HG03439 (cell line): ENCODE data around the gene MCM8.
"Not testable (repeated sequence)": the region's sequence is repeated elsewhere in the genome, so short reads cannot be mapped to it uniquely, and the experiment has no call there.

Experiments
- ATAC-seq: cut with Tn5 transposase; IDR thresholded peaks from one replicate; pipeline ENCODE4 v1.9.1; 2021; ENCODE audit warnings: mild to moderate bottlenecking, moderate library complexity; ENCODE audit not compliant: unreplicated experiment

Gene MCM8

GRCh38 chr20:5999783-6000182, 49.3 kb downstream of the MCM8 start:
- ATAC-seq: no peak

DNA sequence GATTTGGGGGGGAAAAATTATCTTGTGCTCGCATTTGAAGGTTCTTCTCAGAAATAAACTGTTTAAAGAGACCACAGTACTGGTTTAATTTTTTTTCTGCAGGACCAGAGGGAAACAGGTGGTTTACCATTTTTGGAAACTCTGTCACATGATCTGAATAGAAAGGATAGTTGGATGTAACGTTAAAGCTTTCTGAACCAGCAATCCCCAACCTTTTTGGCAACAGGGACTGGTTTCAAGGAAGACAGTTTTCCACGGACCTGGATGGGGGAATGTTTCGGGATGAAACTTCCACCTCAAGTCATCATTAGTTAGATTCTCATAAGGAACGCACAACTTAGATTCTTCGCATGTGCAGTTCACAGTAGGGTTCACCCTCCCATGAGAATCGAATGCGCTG, 50.4 kb downstream of the MCM8 start:
- no peak for ATAC-seq

DNA sequence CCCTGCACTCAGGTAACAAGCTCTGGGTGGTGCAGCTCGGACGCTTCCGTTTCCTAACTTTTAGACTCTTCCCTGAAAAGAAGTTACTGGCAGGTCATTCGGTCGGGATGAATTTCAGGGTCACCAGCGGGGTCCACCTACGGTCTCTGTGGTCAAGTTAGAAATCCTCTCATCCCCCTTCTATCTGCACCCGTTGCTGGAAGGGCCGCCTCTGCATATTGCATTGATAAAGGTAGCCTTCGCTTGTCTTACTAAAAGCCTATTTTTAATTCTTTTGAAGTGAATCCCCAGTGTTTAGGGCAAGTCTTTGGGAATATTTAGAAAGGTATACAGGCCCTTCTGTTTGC, 56.1 kb downstream of the MCM8 start:
- no peak for ATAC-seq

DNA sequence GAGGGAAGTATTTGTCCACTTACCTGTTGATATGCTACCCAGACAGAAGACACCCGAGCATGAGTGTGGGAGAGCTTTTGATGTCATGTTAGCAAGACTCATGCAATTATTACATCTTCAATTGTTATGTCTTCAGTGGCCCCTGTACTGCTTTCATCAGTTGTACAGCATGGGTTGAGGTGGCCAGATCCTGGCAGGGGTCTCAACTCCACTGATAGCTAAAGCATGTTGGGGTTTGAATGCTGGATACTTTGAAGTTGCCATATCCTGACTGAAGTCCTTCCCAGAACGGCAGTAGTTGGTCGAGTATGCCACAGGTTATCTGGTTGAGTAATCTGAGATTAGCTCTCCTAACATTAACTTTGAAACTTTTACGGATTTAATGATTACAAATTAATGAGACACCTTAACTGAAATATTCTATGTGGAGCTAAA, 56.7 kb downstream of the MCM8 start:
- ATAC-seq: no peak

- no peak for ATAC-seq
Observed at GRCh38 chr20:6007529-6008103, 57.2 kb downstream of the MCM8 start.

DNA sequence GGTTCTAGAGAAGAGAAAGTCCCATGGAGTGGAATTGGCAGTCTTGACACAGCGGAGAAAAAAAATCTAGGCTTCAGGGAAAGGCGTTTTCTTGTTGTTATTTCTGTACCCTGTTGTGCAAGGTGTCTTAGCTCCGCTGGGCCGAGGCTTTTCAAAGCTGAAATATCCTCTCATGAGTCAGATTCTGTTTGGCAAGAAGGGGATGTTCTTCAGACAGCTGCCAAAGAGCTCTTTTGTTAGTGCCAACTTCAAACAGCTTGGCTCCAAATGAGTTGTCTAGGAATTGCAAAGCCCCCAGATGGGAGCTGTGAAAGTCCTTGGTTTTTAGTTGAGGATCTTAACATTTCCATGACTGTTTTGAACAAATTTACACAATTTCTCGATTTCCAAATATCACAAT, 57.8 kb downstream of the MCM8 start:
- ATAC-seq: no peak

DNA sequence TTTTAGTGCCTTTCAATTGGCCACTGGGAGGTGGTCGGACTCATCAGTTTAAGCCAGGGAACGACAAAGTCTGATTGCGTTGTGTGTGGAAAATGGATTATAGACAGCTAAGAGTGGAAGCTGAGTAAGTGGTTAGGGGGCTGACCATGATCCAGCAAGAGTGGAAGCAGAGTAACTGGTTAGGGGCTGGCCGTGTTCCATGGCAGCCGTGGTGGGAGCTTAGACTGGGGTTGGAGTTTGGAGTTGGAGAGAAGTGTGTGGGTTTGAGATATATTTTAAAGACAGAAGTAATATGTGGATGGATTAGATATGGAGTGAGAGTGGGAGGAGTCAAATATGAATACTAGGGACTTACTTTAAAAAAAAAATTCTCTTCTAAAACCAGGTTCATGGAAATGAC, 61.7 kb downstream of the MCM8 start:
- ATAC-seq: no peak

DNA sequence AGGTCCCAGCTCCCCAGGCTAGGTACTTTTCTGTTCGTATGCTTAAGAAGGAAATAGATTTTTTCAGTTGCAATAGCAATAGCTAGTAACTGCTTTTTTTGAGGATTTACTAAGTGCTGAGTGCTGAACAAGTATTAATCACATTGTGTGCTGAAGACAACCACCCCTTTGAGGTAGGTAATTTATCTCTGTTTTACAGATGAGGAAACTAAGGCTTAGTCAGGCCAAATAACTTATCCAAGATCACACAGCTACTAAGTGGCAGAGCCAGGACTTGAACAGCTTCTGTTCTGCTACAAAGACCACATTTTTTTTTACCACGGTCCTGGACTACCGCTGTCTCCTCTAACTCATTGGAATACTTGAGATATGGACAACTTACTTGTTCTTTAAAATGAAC, 63.6 kb downstream of the MCM8 start:
- ATAC-seq: no peak

DNA sequence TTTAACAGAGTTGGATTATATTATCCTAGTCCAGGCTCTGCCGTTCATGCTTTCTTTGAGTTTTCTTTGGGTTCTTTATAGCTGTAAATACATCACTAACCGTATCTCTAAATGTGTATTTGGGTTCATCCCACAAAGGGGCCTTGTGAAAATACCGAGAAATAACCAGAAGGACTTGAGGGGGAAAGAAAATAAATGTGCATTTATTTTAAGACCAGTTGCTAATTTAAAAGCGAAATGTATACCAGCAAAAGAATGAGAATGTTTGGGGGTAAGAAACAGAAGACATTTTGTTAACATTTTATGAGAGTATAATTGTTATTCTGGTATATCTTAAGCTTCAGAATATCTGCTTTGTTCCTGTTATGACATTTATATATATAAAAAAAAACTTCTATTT, 64.5 kb downstream of the MCM8 start:
- no peak for ATAC-seq

DNA sequence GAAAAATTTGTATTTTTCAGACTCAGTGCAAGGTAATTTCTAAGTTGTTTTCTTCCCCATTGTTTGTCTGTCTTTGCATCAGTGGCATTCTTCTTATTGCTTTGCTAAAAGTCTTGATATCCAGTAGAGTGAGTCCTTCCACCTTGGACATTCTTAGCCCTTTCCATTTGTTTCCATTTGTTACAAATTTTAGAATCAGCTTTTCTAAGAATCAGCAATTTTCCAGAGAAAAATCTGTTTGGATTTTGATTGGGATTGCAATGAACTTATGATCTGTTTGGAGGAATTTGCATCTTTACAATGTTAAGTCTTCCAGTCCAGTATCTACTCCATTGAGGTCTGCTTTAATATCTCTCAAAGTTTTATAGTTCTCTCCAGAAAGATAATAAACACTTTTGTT, 67.0 kb downstream of the MCM8 start:
- ATAC-seq: no peak

- ATAC-seq: no peak
Observed at GRCh38 chr20:6017880-6018279, 67.4 kb downstream of the MCM8 start.

DNA sequence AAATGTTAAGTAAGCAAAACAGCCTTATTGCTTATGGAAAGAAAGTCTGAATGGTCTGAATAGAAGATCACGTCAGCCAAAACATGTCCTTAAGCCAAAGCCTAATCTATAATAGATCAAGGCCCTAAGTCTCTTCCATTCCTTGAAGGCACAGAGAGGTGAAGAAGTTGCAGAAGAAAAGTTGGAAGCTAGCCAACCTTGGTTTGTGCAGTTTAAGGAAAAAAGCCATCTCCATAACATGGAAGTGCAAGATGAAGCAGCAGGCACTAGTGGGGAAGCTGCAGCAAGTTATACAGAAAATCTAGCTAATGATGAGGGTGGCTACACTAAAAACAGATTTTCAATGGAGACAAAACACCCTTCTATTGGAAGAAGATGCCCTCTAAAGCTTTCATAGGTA, 74.3 kb downstream of the MCM8 start:
- no peak for ATAC-seq

DNA sequence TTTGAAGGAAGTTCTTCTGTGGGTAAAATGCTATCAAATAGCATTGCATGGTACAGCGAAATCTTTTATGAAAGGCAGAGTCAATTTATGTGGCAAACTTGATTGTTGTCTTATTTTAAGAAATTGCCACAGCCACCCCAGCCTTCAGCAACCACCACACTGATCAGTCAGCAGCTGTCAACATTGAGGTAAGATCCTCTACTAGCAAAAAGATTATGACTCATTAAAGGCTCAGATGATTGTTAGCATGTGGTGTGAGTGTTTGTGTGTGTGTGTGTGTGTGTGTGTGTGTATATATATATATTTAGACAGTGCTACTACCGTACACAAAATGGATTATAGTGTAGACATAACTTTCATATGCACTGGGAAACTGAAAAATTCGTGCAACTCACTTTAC, 75.6 kb downstream of the MCM8 start:
- ATAC-seq: no peak

DNA sequence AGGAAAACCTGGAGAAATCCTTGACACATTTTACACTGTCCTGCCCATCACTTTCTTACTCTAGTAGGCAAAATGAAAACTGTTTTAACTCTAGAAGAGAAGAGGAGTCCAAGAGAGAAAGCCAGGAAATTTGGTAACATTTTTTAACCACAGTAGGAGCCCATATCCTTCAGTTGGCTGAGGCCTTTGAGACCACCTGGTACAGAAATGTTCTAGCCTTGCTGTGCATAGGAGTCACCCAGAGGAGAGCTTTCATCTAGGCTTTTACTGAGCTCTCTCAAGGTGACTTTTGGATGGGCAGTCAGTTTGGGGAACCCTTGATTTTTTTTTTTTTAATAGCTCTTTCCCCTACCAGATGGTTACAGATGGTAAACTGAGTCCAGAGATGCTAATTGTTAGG, 78.4 kb downstream of the MCM8 start:
- ATAC-seq: no peak

- ATAC-seq: no peak
Observed at GRCh38 chr20:6029538-6029937, 79.1 kb downstream of the MCM8 start.

DNA sequence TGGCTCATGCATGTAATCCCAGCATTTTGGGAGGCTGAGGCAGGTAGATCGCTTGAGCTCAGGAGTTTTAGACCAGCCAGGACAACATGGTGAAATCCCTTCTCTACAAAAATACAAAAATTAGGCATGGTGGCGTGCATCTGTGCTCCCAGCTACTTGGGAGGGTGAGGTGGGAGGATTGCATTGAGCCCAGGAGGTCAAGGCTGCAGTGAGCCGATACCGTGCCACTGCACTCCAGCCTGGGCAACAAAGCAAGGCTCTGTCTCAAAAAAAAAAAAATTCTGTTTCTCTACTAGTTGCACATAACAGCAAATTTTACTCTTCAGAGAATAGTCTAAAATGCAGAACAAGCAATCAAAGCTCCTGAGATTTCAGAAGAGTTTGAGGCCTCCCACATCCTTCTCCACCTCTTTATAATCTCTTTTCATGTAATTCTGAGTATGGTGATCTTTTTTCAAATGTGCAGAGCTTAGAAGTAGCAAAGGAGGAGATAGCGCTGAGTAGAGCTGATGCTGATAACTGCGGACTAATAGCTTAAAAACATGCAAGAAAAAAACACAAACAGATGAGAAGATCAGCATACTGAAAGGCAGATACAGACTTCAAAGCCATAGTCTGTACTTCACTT, 80.1 kb downstream of the MCM8 start:
- ATAC-seq: no peak

GRCh38 chr20:6032907-6033306, 82.5 kb downstream of the MCM8 start:
- ATAC-seq: not testable (repeated sequence)

DNA sequence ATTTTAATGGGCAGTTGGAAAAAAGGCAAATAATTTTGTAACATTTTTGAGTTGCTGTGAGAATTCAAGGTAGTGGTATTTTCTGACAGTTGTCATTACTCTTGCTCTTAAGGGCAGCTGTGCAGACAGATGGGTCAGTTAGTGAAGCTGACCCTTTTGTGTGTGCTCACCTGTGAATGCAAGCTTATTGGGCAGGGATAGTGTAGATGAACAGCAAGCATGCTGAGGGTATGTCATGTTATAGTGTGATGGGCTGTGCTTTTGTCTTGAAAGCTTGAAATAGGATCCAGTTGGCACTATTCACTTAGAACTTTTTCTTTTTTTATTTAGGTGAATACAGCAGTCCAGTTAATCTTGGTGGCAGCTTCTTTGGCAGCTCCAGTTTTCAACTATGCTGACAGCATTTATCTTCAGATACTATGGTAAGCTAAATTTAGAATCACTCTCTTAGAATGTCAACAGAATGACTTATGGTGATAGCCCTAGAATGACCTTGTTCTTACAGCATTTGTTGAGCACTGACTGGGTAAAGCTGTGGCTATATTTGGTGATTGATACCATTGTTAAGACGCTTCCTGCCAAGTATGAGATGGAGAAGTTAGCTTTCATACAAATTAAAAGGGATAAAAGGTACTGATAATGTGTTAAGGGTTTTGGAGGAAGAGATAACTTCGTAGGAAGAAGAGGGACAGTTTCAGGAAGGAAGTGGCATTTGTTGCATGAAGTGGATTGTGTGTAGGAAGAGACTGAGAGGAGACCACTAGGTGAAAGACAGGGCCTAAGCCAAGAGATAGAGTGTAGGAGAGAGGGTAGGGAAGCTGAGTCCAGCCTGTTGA, 83.9 kb downstream of the MCM8 start:
- no peak for ATAC-seq

DNA sequence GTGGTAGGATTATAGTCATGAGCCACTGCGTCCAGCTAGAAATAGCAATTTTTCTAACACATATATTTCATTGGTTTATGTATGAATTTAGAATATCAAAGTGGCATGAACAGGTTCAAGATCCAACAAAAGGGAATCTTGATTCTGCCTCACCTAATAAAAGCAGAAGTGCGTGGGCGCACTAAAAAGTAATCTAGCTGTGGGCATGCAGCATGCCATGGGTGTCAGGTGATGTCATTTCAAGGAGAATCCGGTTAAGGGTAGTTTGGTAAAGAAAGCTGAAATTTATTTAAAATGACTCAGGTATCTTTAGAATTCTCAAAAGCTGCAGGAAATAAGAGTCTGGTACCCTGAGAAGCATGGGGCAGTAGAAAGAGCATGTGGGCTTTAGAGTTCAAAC, 85.8 kb downstream of the MCM8 start:
- ATAC-seq: no peak

DNA sequence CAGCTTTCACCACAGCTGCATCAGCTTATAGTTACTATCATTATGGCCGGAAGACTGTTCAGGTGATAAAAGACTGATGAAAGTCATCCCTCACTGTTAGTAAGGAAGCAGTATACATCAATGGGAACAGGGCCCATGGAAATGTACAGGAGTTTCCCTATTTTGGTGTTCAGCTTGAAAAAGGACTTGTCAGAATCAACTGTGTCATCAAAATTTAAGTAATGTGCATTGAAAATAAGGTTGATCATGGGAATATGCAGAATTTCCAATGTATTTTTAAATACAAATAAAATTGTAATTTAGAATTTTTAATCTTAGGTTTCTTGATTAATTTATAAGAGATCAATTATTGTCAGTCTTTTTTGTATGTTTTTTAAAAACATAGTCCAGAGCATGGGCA, 86.6 kb downstream of the MCM8 start:
- no peak for ATAC-seq

DNA sequence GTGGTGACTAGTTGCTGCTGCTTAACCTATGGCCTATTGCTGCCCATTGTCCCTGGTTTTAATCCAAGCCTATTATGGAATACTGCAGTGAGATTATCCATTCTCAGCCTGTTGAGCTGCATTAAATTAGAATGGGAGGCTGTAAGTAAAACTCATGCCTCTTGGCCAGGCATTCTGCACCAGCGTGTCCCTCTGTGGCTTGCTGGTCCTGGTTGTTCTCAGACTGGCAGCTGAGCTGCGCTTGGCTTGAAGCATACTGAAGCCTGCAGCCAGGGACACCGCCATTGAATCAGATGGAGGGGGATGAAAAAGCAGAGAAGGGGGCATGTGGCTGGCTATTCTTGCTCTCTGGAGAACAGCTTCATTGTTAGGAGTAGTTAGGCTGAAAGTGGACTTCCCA, 87.8 kb downstream of the MCM8 start:
- no peak for ATAC-seq

GRCh38 chr20:6039766-6040165, 89.3 kb downstream of the MCM8 start:
- ATAC-seq: no peak
